Left lung (tissue), 10 donors: Measurements from ENCODE around the gene GPR158. TPM values are rescaled to one million over a fixed set of nuclear protein-coding genes. Genes with fewer than 3 reads are reported as not detected.

Source experiments
- ATAC-seq: fragments of 200-7000 bp; cut with Tn5 transposase; one replicate; pipeline ENCODE4 v1.9.1; 2020; ENCODE audit warnings: moderate library complexity
- DNase-seq, 4 donors: peaks; one replicate each; pipeline ENCODE4 v3.0.0-alpha.2; 2013 to 2020
- H3K27ac ChIP-seq, 2 donors: fragments of 200-600 bp; sonication (generic) in 1 of 2; one replicate each; pipeline versions ENCODE4 v1.5.0 to v1.8.0; 2020 to 2021
- H3K27me3 ChIP-seq, 2 donors: fragments of 200-600 bp; sonication (generic) in 1 of 2; one replicate each; pipeline versions ENCODE4 v1.5.0 to v1.8.0; 2020 to 2021
- H3K36me3 ChIP-seq, 2 donors: fragments of 200-600 bp; sonication (generic) in 1 of 2; one replicate each; pipeline versions ENCODE4 v1.5.0 to v1.8.0; 2020 to 2021
- H3K4me1 ChIP-seq, 2 donors: fragments of 200-600 bp; one replicate each; pipeline ENCODE4 v1.8.0; 2021
- H3K4me3 ChIP-seq, 2 donors: fragments of 200-600 bp; sonication (generic) in 1 of 2; one replicate each; pipeline versions ENCODE4 v1.5.0 to v1.8.0; 2020 to 2021; ENCODE audit warnings: mild to moderate bottlenecking in 1 of 2
- H3K9me3 ChIP-seq, 2 donors: fragments of 200-600 bp; sonication (generic) in 1 of 2; one replicate each; pipeline versions ENCODE4 v1.5.0 to v1.8.0; 2020 to 2021
- CTCF ChIP-seq, 2 donors: fragments of 200-600 bp; sonication (generic) in 1 of 2; IDR thresholded peaks; one replicate each; pipeline versions ENCODE4 v1.5.0 to v1.8.0; 2021; ENCODE audit warnings: antibody characterized with exemption in 2 of 2
- intact Hi-C, 2 donors: fragments of 100-400 bp; cut with DNase I; formaldehyde crosslinking; loops; one replicate each; pipeline versions ENCODE4 v1.11.2 to v1.14.2; 2022
- polyA plus RNA-seq, 6 donors: library from polyadenylated mRNA; unstranded; fragments of 120-200 nt; gene quantifications; one replicate each; pipeline ENCODE4 v1.2.1, GENCODE V29; 2013; ENCODE audit not compliant: insufficient read length in 6 of 6
- total RNA-seq, 2 donors: library from RNA; stranded (reverse); fragmentation: NEBNext Ultra II Directional; extraction: Animal tissue kit (Norgen Biotek cat#: 25700); gene quantifications; one replicate each; pipeline ENCODE4 v1.2.1, GENCODE V29; 2021
- donor health status: DM: no; HTN: yes; CAD: no.
- donor health status: DM: no; HTN: no; CAD: no.

GPR158 gene
- total and polyA plus RNA-seq, 8 donors, result 0.05 to 1.5 (median 0.88) TPM

GRCh38 chr10:25493122-25493893 is 318.5 kb downstream of the GPR158 start:
- no peak for DNase-seq
- Histone ChIP-seq H3K27ac (no peak overlapping the region), H3K27me3 (no peaks in the 10 kb centered on the region), H3K9me3 (no peaks in the 10 kb centered on the region), H3K4me3 (no peak overlapping the region), H3K4me1 (no peaks in the 10 kb centered on the region), H3K36me3 (no peaks in the 10 kb centered on the region)
- ATAC-seq, result peak; percentile 49
- TF ChIP-seq CTCF (IDR thresholded peaks at IDR 0.05), result no peak
- intact Hi-C loops, result no loop called here

- Histone ChIP-seq H3K36me3 (no peaks in the 10 kb centered on the region), H3K4me1 (no peaks in the 10 kb centered on the region), H3K9me3 (no peaks in the 10 kb centered on the region), H3K27me3 (no peaks in the 10 kb centered on the region), H3K4me3 (no peak overlapping the region), H3K27ac (no peak overlapping the region)
- intact Hi-C loops, result no loop called here
- DNase-seq, result no peak
- no peak for TF ChIP-seq CTCF (IDR thresholded peaks at IDR 0.05)
- ATAC-seq, result no peak
These were observed 322.4 kb downstream of the GPR158 start for GRCh38 chr10:25497246-25497645.

GRCh38 chr10:25498645-25499044 is 323.8 kb downstream of the GPR158 start:
- no peaks in the 10 kb centered on the region for H3K36me3 ChIP-seq
- no peak for TF ChIP-seq CTCF (IDR thresholded peaks at IDR 0.05)

GRCh38 chr10:25501912-25502311 is 327.1 kb downstream of the GPR158 start:
- intact Hi-C loops, result no loop called here
- Histone ChIP-seq H3K36me3 (no peaks in the 10 kb centered on the region), H3K27ac (no peak overlapping the region), H3K4me1 (no peaks in the 10 kb centered on the region), H3K27me3 (no peaks in the 10 kb centered on the region), H3K9me3 (no peaks in the 10 kb centered on the region), H3K4me3 (no peak overlapping the region)
- DNase-seq (no peak), ATAC-seq (no peak)
- TF ChIP-seq CTCF (IDR thresholded peaks at IDR 0.05), result no peak

More at GRCh38 chr10:25498645-25499044, 323.8 kb downstream of the GPR158 start:
- H3K27ac ChIP-seq, result no peak overlapping the region
- no peaks in the 10 kb centered on the region for H3K27me3 ChIP-seq
- no peak overlapping the region for H3K4me3 ChIP-seq
- ATAC-seq, result no peak
- DNase-seq, result no peak
- H3K4me1 ChIP-seq, result no peaks in the 10 kb centered on the region
- H3K9me3 ChIP-seq, result no peaks in the 10 kb centered on the region
- intact Hi-C loops, result no loop called here

GRCh38 chr10:25502453-25502852 is 327.7 kb downstream of the GPR158 start:
- DNase-seq (no peak), ATAC-seq (no peak)
- Histone ChIP-seq H3K4me1 (no peaks in the 10 kb centered on the region), H3K4me3 (no peak overlapping the region), H3K9me3 (no peaks in the 10 kb centered on the region), H3K27me3 (no peaks in the 10 kb centered on the region), H3K27ac (no peak overlapping the region), H3K36me3 (no peaks in the 10 kb centered on the region)
- intact Hi-C loops, result no loop called here
- TF ChIP-seq CTCF (IDR thresholded peaks at IDR 0.05), result no peak
